H1 (cell line): ENCODE results near the gene MEGF11. TPM values are rescaled to one million over a fixed set of nuclear protein-coding genes. Genes with fewer than 3 reads are reported as not detected.

ENCODE experiments used
- GTF2F1 ChIP-seq: IDR thresholded peaks from 2 replicates; pipeline ENCODE4 v1.6.1; 2012; ENCODE audit warnings: low read depth, low read length, improper control_type of control experiment, borderline replicate concordance
- USF2 ChIP-seq: IDR thresholded peaks from 2 replicates; pipeline ENCODE4 v1.6.1; 2011; ENCODE audit warnings: low read length, improper control_type of control experiment
- polyA plus RNA-seq, 7 experiments: library from polyadenylated mRNA; depleted of rRNA in 3 of 7; stranded (reverse) in 5 of 7; unstranded in 2 of 7; fragments of >200 nt in 5 of 7; fragments of 200-250 nt in 2 of 7; gene quantifications; 1 replicate in 5 of 7; 2 replicates in 1 of 7; 4 replicates in 1 of 7; pipeline versions ENCODE4 v1.2.1 to v1.2.3, GENCODE V29; 2011 to 2013; ENCODE audit warnings: missing spikeins in 2 of 7, mixed read lengths in 2 of 7
- total RNA-seq: library from RNA; stranded (reverse); fragmentation: NEBNext Ultra II Directional; extraction: Animal tissue kit (Norgen Biotek cat#: 25700); gene quantifications from 2 replicates; pipeline ENCODE4 v1.2.1, GENCODE V29; 2021

MEGF11 gene
- total and polyA plus RNA-seq, 2 of the 8 experiments (the other 6 are each of a cell fraction or from before 2014, with no cell fraction given), result 4.4 to 4.8 TPM

DNA sequence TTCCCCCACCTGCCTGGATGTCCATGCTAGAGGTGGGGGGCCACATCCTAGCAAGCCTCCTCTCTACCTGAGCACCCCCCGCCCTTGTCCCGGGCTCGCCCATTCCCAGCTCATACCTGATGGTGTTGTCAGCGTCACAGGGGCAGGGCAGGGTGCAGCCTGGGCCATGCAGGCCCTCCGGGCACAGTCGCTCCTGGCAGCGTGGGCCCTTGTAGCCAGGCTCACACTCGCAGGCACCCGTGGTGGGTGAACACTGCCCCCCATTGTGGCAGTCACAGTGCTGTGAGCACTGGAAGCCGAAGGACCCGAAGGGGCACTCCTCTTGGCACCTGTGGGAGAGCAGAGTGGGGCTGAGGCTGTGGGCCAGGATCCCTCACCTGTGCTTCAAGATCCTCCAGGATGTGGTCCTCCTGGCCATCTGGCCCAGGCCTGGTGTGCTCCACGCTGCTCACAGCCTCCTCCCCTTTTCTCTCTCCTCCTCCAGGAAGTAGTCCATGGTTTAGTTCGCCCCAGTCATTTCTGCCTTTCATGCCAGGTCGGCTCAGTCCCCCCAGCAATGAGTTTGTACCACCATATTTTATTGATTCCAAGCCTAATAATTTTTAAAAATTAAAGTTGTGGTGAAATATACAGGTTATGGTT is 288.6 kb downstream of the MEGF11 start (continued):
- TF ChIP-seq GTF2F1 (no peak), USF2 (no peak)
